GM12874 (cell line): ENCODE data around the gene LGI4.

Experiments used
- TF ChIP-seq, protein P1 (sequence below): IDR thresholded peaks from 2 replicates; pipeline ENCODE4 v1.5.1; 2011; ENCODE audit warnings: low read depth, mild to moderate bottlenecking, control low read depth, low read length, moderate library complexity; ENCODE audit not compliant: insufficient read depth

The LGI4 gene

GRCh38 chr19:35166100-35167063 lies 31.5 kb upstream of the LGI4 start:
- TF ChIP-seq, protein P1, sequence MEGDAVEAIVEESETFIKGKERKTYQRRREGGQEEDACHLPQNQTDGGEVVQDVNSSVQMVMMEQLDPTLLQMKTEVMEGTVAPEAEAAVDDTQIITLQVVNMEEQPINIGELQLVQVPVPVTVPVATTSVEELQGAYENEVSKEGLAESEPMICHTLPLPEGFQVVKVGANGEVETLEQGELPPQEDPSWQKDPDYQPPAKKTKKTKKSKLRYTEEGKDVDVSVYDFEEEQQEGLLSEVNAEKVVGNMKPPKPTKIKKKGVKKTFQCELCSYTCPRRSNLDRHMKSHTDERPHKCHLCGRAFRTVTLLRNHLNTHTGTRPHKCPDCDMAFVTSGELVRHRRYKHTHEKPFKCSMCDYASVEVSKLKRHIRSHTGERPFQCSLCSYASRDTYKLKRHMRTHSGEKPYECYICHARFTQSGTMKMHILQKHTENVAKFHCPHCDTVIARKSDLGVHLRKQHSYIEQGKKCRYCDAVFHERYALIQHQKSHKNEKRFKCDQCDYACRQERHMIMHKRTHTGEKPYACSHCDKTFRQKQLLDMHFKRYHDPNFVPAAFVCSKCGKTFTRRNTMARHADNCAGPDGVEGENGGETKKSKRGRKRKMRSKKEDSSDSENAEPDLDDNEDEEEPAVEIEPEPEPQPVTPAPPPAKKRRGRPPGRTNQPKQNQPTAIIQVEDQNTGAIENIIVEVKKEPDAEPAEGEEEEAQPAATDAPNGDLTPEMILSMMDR = no peak

GRCh38 chr19:35165200-35166058 lies 30.6 kb upstream of the LGI4 start:
- TF ChIP-seq, protein P1 = no peak

DNA sequence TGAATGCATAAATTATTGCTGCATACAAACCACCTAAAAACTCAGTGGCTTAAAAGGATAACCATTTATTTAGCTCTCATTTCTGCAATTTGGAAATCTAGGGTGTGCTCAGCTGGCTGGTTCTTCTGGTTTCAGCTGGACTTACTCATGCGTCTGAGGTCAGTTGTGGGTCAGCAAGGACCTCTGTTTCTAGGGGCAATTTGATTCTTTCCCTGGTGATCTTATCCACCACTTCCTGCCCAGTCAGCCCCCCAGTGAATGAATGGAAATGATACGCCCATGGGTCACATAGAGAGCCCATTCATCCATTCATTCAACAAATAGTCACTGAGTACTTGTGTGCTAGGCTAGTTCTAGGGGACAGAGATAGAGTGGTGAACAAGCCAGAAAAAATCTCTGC lies 29.6 kb upstream of the LGI4 start:
- TF ChIP-seq, protein P1 = no peak

DNA sequence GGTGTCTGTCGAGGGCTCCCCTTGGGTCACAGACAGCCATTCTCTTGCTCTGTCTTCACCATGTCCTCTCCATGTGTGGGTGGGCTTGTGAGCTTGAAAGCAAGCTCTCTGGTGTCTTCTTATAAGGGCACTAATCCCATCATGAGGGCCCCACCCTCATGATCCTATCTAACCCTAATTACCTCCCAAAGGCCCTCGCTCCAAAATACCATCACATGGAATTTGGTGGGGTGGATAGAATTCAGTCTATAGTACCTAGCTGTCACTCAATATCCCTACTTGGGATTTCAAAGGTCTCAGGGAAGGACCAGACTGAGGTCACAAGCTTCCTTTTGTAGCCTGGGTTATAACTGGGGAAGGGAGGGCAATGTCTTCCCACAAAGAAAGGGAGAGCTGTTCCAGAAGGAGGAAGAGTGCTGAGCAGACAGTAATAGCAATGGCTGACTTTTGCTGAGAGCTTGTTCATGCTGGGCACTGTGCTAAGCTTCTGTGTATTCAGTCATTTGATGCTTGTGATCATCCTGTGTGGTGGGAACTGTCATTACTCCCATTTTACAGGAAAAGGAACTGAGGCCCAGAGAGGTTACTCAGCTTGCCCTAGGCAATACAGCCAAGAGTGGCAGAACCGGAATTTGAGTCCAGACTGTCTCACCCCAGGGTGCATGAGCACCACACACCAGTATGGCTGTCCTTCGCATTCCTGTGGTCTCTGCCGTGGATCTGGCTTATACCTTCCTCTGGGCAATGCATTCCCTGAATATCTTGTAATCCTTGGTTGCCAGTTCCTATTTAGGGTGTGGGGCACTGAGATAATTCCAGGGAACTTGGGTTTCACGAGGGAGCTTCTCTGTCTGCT lies 27.8 kb upstream of the LGI4 start:
- TF ChIP-seq, protein P1 = no peak

GRCh38 chr19:35161434-35161743 lies 26.5 kb upstream of the LGI4 start:
- TF ChIP-seq, protein P1 = no peak

DNA sequence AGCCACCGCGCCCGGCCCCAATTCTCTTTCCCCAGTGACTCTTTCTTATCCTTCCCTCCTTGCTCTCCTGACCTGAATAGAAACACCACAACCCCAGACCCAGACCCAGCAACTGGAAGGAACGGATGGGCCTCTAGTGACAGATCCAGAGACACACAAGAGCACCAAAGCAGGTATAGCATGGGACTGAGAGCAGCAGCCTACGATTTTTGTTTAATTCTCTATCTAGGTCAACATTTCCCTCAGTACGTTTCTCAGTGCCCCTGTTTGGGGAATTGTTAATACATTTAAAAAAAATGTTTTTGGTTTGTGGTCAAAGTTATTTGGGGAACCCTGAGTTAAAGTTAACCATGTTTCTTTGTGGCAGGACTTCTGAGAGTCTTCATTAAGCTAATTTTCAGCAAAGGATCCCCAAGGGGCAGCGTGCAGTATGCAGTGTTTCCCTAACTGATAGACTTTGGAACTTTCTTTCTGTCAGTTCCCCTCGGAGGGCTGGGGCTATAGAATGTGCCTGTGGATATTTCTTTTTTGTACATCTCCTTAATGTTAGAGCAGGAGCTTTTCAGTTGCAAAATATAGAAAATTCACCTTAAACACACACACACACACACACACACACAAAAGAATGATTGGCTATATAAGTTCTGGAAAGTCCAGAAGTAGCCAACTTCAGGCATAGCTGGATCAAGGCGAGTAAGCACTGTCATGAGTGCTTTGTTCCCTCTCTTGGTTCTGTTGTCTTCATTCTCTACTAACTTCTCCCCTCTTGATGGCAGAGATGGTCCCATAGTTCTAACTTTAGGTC lies 26.0 kb upstream of the LGI4 start:
- TF ChIP-seq, protein P1 = no peak
